NCI-H82 treated with DMSO at 0.1 percent for 48 hours (cell line): ENCODE results near the gene CRB1.
"Not testable (repeated sequence)": the region's sequence is repeated elsewhere in the genome, so short reads cannot be mapped to it uniquely, and the experiment has no call there.

Experiments
- DNase-seq: peaks from one replicate; lab custom pipeline; 2025; ENCODE audit not compliant: unreplicated experiment; lab: John Stamatoyannopoulos, UW

The CRB1 gene

GRCh38 chr1:197394831-197395608 is 127.0 kb downstream of the CRB1 start:
- no peak for DNase-seq

- no peak for DNase-seq
Measured at GRCh38 chr1:197397895-197398294, 129.8 kb downstream of the CRB1 start.

- peak; percentile 16 for DNase-seq
Measured at GRCh38 chr1:197399755-197400521, 131.9 kb downstream of the CRB1 start.

GRCh38 chr1:197400522-197400902 is 132.5 kb downstream of the CRB1 start:
- no peak for DNase-seq

- DNase-seq, result no peak
Measured at GRCh38 chr1:197402189-197402588, 134.1 kb downstream of the CRB1 start.

- DNase-seq, result not testable (repeated sequence)
Measured at GRCh38 chr1:197404774-197405173, 136.7 kb downstream of the CRB1 start.

GRCh38 chr1:197405614-197406013 is 137.6 kb downstream of the CRB1 start:
- DNase-seq, result not testable (repeated sequence)

- peak; percentile 77 for DNase-seq
Measured at GRCh38 chr1:197413564-197413963, 145.5 kb downstream of the CRB1 start.

GRCh38 chr1:197415221-197415620 is 147.2 kb downstream of the CRB1 start:
- DNase-seq, result peak; percentile 5

- no peak for DNase-seq
Measured at GRCh38 chr1:197418693-197419092, 150.6 kb downstream of the CRB1 start.

- DNase-seq, result no peak
Measured at GRCh38 chr1:197422993-197423392, 154.9 kb downstream of the CRB1 start.

GRCh38 chr1:197424380-197424779 is 156.3 kb downstream of the CRB1 start:
- DNase-seq, result no peak

GRCh38 chr1:197429372-197429771 is 161.3 kb downstream of the CRB1 start:
- no peak for DNase-seq

- DNase-seq, result no peak
Measured at GRCh38 chr1:197435224-197435623, 167.2 kb downstream of the CRB1 start.

GRCh38 chr1:197437601-197438000 is 169.5 kb downstream of the CRB1 start:
- no peak for DNase-seq

GRCh38 chr1:197438010-197438790 is 170.1 kb downstream of the CRB1 start:
- DNase-seq, result no peak

GRCh38 chr1:197439708-197440280 is 171.7 kb downstream of the CRB1 start:
- DNase-seq, result no peak

- DNase-seq, result no peak
Measured at GRCh38 chr1:197440715-197441114, 172.7 kb downstream of the CRB1 start.

GRCh38 chr1:197441999-197442414 is 174.0 kb downstream of the CRB1 start:
- DNase-seq, result no peak

- DNase-seq, result no peak
Measured at GRCh38 chr1:197444755-197445154, 176.7 kb downstream of the CRB1 start.

GRCh38 chr1:197448121-197448779 is 180.2 kb downstream of the CRB1 start:
- no peak for DNase-seq
